ENCODE measurements around the gene DNAJC8.

The DNAJC8 gene

GRCh38 chr1:28172713-28173150 is 60.1 kb downstream of the DNAJC8 start (continued):
- TF ChIP-seq ZNF18 (tag by site-specific recombination; IDR thresholded peaks at IDR 0.05) (0 out of 2 replicates have a peak, but pooled peaks have one; percentile 22), ZNF23 (tag by site-specific recombination; IDR thresholded peaks at IDR 0.05; ENCODE audit: borderline replicate concordance) (no peak), ZNF24 (tag by site-specific recombination; IDR thresholded peaks at IDR 0.05) (no peak), ZNF555 (tag by site-specific recombination; conservative IDR thresholded peaks at IDR 0.05) (no peak), ZNF404 (tag by site-specific recombination; IDR thresholded peaks at IDR 0.05) (no peak), ZNF335 (tag by site-specific recombination; conservative IDR thresholded peaks at IDR 0.05) (peak; percentile 46; the same call in 1 of the 2 replicates), PRDM4 (tag by site-specific recombination; IDR thresholded peaks at IDR 0.05) (peak; percentile 44; the same call in 1 of the 2 replicates), PRDM1 (tag by site-specific recombination; IDR thresholded peaks at IDR 0.05) (0 out of 2 replicates have a peak, but pooled peaks have one; percentile 3), GLIS2 (tag by site-specific recombination; IDR thresholded peaks at IDR 0.05) (no peak), ZNF148 (tag by site-specific recombination; IDR thresholded peaks at IDR 0.05; ENCODE audit: borderline replicate concordance) (no peak), ZSCAN16 (tag by site-specific recombination; IDR thresholded peaks at IDR 0.05) (peak; percentile 65)

- TF ChIP-seq ZNF747 (tag by site-specific recombination; IDR thresholded peaks at IDR 0.05) = no peak
- no peak for TF ChIP-seq BCL11A (tag by site-specific recombination; IDR thresholded peaks at IDR 0.05; ENCODE audit: low read depth)
- no peak for TF ChIP-seq ZNF426 (tag by site-specific recombination; IDR thresholded peaks at IDR 0.05)
- no peak for TF ChIP-seq YY2 (tag by site-specific recombination; IDR thresholded peaks at IDR 0.05)
- TF ChIP-seq ZNF26 (tag by site-specific recombination; IDR thresholded peaks at IDR 0.05) = no peak
- TF ChIP-seq ELK4 (IDR thresholded peaks at IDR 0.05; ENCODE audit: borderline replicate concordance, low read depth, low read length) = no peak
- no peak for TF ChIP-seq ZNF292 (tag by site-specific recombination; IDR thresholded peaks at IDR 0.05; ENCODE audit: borderline replicate concordance, low read depth)
- TF ChIP-seq ZNF549 (tag by site-specific recombination; IDR thresholded peaks at IDR 0.05) = no peak
- no peak for TF ChIP-seq ZNF704 (tag by site-specific recombination; IDR thresholded peaks at IDR 0.05)
- ChIA-PET POLR2A (interaction anchor here (0.7 kb wide), 1 partner anchor 805 kb away, joined by 5 read pairs; no protein-coding TSS in a partner anchor), CTCF (interaction anchor here (1.0 kb wide), 1 partner anchor 233 kb away, joined by 4 read pairs; no protein-coding TSS in a partner anchor)
- H3K9me3 ChIP-seq (ENCODE audit: control insufficient read depth, insufficient read depth, low read depth, low read length) = no peaks in the 10 kb centered on the region
- no peak overlapping the region for H3K27ac ChIP-seq (ENCODE audit: extremely low read depth, low read depth, low read length)
- no peaks in the 10 kb centered on the region for H3K4me1 ChIP-seq (ENCODE audit: control insufficient read depth, insufficient read depth, low read length)
- no peaks in the 10 kb centered on the region for H3K36me3 ChIP-seq (ENCODE audit: control insufficient read depth in 2 of 2, insufficient read depth in 1 of 2, low read length in 2 of 2)
- no peak overlapping the region for H3K4me3 ChIP-seq (ENCODE audit: low read depth, low read length)
Observed at GRCh38 chr1:28171246-28171645, 61.6 kb downstream of the DNAJC8 start.
